ENCODE measurements around the gene RIC1. TPM values are rescaled to one million over a fixed set of nuclear protein-coding genes. Genes with fewer than 3 reads are reported as not detected.
A peak's percentile ranks its signal among the peaks of the same experiment; 100 is the strongest.
"Not testable (repeated sequence)": the region's sequence is repeated elsewhere in the genome, so short reads cannot be mapped to it uniquely, and the experiment has no call there.

RIC1 gene, protein sequence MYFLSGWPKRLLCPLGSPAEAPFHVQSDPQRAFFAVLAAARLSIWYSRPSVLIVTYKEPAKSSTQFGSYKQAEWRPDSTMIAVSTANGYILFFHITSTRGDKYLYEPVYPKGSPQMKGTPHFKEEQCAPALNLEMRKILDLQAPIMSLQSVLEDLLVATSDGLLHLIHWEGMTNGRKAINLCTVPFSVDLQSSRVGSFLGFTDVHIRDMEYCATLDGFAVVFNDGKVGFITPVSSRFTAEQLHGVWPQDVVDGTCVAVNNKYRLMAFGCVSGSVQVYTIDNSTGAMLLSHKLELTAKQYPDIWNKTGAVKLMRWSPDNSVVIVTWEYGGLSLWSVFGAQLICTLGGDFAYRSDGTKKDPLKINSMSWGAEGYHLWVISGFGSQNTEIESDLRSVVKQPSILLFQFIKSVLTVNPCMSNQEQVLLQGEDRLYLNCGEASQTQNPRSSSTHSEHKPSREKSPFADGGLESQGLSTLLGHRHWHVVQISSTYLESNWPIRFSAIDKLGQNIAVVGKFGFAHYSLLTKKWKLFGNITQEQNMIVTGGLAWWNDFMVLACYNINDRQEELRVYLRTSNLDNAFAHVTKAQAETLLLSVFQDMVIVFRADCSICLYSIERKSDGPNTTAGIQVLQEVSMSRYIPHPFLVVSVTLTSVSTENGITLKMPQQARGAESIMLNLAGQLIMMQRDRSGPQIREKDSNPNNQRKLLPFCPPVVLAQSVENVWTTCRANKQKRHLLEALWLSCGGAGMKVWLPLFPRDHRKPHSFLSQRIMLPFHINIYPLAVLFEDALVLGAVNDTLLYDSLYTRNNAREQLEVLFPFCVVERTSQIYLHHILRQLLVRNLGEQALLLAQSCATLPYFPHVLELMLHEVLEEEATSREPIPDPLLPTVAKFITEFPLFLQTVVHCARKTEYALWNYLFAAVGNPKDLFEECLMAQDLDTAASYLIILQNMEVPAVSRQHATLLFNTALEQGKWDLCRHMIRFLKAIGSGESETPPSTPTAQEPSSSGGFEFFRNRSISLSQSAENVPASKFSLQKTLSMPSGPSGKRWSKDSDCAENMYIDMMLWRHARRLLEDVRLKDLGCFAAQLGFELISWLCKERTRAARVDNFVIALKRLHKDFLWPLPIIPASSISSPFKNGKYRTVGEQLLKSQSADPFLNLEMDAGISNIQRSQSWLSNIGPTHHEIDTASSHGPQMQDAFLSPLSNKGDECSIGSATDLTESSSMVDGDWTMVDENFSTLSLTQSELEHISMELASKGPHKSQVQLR (N-terminal part only)
- total RNA-seq (2022), result 21.3 and 23.1 TPM in 2 replicates
- percentile 90 among the genes with signal in this experiment for Bru-seq, nascent RNA
- BruChase-seq, experiment 1, labeled RNA remaining after a 6-hour chase, result percentile 73 among the genes with signal in this experiment
- BruChase-seq, experiment 2, labeled RNA remaining after a 2-hour chase, result percentile 85 among the genes with signal in this experiment
- long read RNA-seq, full-length matches to known transcripts, result 9 of 24 reads
- long read RNA-seq, partial matches to known transcripts, result 5 of 24 reads
- long read RNA-seq, other reads (novel, unspliced or antisense), result 10 of 24 reads

- TF ChIP-seq, protein P1, sequence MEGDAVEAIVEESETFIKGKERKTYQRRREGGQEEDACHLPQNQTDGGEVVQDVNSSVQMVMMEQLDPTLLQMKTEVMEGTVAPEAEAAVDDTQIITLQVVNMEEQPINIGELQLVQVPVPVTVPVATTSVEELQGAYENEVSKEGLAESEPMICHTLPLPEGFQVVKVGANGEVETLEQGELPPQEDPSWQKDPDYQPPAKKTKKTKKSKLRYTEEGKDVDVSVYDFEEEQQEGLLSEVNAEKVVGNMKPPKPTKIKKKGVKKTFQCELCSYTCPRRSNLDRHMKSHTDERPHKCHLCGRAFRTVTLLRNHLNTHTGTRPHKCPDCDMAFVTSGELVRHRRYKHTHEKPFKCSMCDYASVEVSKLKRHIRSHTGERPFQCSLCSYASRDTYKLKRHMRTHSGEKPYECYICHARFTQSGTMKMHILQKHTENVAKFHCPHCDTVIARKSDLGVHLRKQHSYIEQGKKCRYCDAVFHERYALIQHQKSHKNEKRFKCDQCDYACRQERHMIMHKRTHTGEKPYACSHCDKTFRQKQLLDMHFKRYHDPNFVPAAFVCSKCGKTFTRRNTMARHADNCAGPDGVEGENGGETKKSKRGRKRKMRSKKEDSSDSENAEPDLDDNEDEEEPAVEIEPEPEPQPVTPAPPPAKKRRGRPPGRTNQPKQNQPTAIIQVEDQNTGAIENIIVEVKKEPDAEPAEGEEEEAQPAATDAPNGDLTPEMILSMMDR (IDR thresholded peaks at IDR 0.05; ENCODE audit: unreplicated experiment), result no peak
- Mint-ChIP-seq H3K9me3 (ENCODE audit: unreplicated experiment) (no peaks in the 10 kb centered on the region), H3K36me3 (ENCODE audit: insufficient read depth, unreplicated experiment) (no peaks in the 10 kb centered on the region), H3K4me3 (ENCODE audit: unreplicated experiment) (peak within 1 kb of the TSS; percentile 88), H3K4me1 (ENCODE audit: insufficient read depth, unreplicated experiment) (peaks cover 20% of the 10 kb centered on the region), H3K27me3 (ENCODE audit: insufficient read depth, unreplicated experiment) (no peaks in the 10 kb centered on the region), H3K27ac (ENCODE audit: low read depth, unreplicated experiment) (peak within 1 kb of the TSS; percentile 92)
- intact Hi-C loops (cut with micrococcal nuclease), result loop anchor here (1.0 to 10.0 kb wide), 2 partner anchors 87 to 136 kb away; no protein-coding TSS in a partner anchor
- DNase-seq (ENCODE audit: unreplicated experiment), result peak; percentile 89
- no TSS peak for BruUV-seq (replicated peaks)
- ChIA-PET POLR2A (interaction anchor here (0.6 to 2.8 kb wide), 25 partner anchors 9 to 949 kb away, joined by 3 to 34 read pairs (median 4); partner anchors contain the start of genes AK3, CD274, CDC37L1 and PLGRKT), CTCF (interaction anchor here (0.6 to 1.3 kb wide), 7 partner anchors 10 to 436 kb away, joined by 3 to 6 read pairs (median 4); no protein-coding TSS in a partner anchor)
These were observed at the start of gene RIC1 for GRCh38 chr9:5628530-5629311. Gene RIC1, plus strand, starts transcription at chr9:5629107. Its CDS starts 203 bp downstream, at chr9:5629310.

DNA sequence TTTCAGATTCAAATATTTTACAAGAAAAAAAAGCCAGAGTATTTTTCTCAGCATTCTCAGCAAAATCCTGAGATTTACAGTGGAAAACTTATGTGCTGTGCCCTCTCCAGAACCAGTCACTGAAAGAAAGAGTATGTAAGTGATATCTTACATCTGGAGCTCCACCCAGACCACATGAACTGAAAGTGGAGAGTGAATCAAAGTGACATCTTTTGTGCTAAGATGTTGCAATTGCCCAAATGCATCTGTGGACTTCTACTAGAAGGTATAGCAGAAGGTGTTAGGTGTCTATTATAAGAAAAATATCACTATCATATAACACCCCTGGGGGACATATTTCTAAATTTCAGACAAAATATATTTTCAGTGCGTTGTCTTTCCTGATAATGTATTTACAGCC is 49.0 kb upstream of the RIC1 start:
- DNase-seq (ENCODE audit: unreplicated experiment), result no peak
- intact Hi-C loops (cut with micrococcal nuclease), result no loop called here
- Mint-ChIP-seq H3K27ac (ENCODE audit: low read depth, unreplicated experiment) (no peak overlapping the region), H3K36me3 (ENCODE audit: insufficient read depth, unreplicated experiment) (no peaks in the 10 kb centered on the region), H3K9me3 (ENCODE audit: unreplicated experiment) (no peaks in the 10 kb centered on the region), H3K27me3 (ENCODE audit: insufficient read depth, unreplicated experiment) (no peaks in the 10 kb centered on the region), H3K4me1 (ENCODE audit: insufficient read depth, unreplicated experiment) (no peaks in the 10 kb centered on the region), H3K4me3 (ENCODE audit: unreplicated experiment) (no peak overlapping the region)
- ChIA-PET CTCF (interaction anchor here (1.9 kb wide), 1 partner anchor 10 kb away, joined by 7 read pairs; no protein-coding TSS in a partner anchor), POLR2A (no interaction called here)
- BruUV-seq (replicated peaks), result no TSS peak
- TF ChIP-seq, protein P1 (IDR thresholded peaks at IDR 0.05; ENCODE audit: unreplicated experiment), result no peak

GRCh38 chr9:5580650-5581049 is 48.3 kb upstream of the RIC1 start:
- ChIA-PET CTCF (interaction anchor here (1.9 kb wide), 1 partner anchor 9 kb away, joined by 7 read pairs; no protein-coding TSS in a partner anchor), POLR2A (interaction anchor here (0.9 kb wide), 1 partner anchor 8 kb away, joined by 5 read pairs; no protein-coding TSS in a partner anchor)
- DNase-seq (ENCODE audit: unreplicated experiment), result no peak
- TF ChIP-seq, protein P1 (IDR thresholded peaks at IDR 0.05; ENCODE audit: unreplicated experiment), result no peak
- H3K4me3 Mint-ChIP-seq (ENCODE audit: unreplicated experiment), result no peak overlapping the region
- no peaks in the 10 kb centered on the region for H3K9me3 Mint-ChIP-seq (ENCODE audit: unreplicated experiment)
- H3K4me1 Mint-ChIP-seq (ENCODE audit: insufficient read depth, unreplicated experiment), result no peaks in the 10 kb centered on the region
- intact Hi-C loops (cut with micrococcal nuclease), result no loop called here
- H3K36me3 Mint-ChIP-seq (ENCODE audit: insufficient read depth, unreplicated experiment), result no peaks in the 10 kb centered on the region
- H3K27me3 Mint-ChIP-seq (ENCODE audit: insufficient read depth, unreplicated experiment), result no peaks in the 10 kb centered on the region
- no TSS peak for BruUV-seq (replicated peaks)
- H3K27ac Mint-ChIP-seq (ENCODE audit: low read depth, unreplicated experiment), result no peak overlapping the region

DNA sequence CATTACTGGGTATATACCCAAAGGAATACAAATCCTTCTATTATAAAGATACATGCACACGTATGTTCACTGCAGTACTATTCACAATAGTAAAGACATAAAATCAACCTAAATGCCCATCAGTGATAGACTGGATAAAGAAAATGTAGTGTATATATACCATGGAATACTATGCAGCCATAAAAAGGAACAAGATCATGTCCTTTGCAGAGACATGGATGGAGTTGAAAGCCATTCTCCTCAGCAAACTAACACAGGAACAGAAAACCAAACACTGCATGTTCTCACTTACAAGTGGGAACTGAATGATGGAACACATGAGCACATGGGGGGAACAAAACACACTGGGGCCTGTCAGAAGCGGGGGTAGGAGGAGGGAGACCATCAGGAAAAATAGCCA is 47.2 kb upstream of the RIC1 start:
- BruUV-seq (replicated peaks); H3K27me3 Mint-ChIP-seq (ENCODE audit: insufficient read depth, unreplicated experiment); DNase-seq (ENCODE audit: unreplicated experiment); H3K9me3 Mint-ChIP-seq (ENCODE audit: unreplicated experiment); H3K4me1 Mint-ChIP-seq (ENCODE audit: insufficient read depth, unreplicated experiment); H3K4me3 Mint-ChIP-seq (ENCODE audit: unreplicated experiment); H3K36me3 Mint-ChIP-seq (ENCODE audit: insufficient read depth, unreplicated experiment); H3K27ac Mint-ChIP-seq (ENCODE audit: low read depth, unreplicated experiment); intact Hi-C loops (cut with micrococcal nuclease): not testable (repeated sequence)
- POLR2A ChIA-PET, result interaction anchor here (0.9 to 1.0 kb wide), 2 partner anchors 9 to 144 kb away, joined by 4 to 5 read pairs; partner anchors contain the start of gene PLGRKT
- CTCF ChIA-PET, result interaction anchor here (1.9 kb wide), 1 partner anchor 8 kb away, joined by 7 read pairs; no protein-coding TSS in a partner anchor
